PC-9 (cell line): Measurements from ENCODE around the gene PSMD1.

ENCODE experiments used
- EZH2 ChIP-seq: fragments of 200-600 bp; sonication (generic); IDR thresholded peaks from 2 replicates; pipeline ENCODE4 v1.8.0; 2017; ENCODE audit warnings: antibody characterized with exemption, low read depth
- TF ChIP-seq, protein P1 (sequence below): fragments of 200-600 bp; sonication (generic); conservative IDR thresholded peaks from 2 replicates; pipeline ENCODE4 v1.6.1; 2017; ENCODE audit warnings: mixed run types, antibody characterized with exemption, mild to moderate bottlenecking, moderate library complexity

DNA sequence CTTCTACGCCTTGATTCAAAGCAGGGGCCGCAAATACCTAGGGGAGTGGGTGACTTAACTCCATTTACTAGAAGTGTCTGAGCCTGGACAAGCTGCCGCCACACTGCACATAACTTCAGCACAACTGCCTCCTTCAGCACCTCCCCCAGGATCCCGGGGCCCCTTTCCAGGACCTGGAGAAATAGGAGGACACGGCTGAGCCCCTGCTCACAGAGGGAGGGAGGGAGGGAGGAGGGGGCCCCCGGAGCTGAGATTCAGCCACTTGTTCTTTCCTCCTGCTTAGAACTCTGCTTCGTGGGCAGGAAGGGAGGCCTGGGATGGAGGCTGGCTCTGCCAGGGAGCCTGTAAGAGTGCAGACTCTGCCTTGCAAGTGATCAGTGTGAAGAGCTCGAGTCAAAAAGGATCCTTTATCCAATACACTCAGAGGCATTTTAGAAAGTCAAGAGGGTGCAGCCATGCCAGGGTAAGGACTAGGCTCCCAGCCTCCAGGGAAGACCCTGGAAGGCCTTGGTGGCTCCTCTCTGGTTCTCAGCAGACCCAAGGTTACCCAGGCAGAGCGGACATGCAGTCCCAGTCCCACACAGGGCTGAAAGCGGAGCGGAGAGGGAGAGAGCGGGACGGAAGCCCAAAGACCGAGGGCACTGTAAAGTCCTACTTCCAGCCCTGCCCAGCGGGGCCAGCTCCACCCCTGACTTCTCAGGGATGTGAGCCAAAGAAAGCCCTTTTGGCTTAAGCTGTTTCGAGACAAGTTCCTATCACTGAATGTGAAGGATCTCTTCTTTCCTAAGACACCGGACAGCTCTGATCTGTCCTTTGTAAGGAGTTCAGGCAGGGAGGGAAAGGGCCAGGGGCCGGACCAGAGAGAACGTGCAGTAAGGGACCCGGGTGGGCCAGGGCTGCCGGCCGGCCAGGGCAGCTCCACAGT is 133.2 kb downstream of the PSMD1 start:
- TF ChIP-seq, protein P1, sequence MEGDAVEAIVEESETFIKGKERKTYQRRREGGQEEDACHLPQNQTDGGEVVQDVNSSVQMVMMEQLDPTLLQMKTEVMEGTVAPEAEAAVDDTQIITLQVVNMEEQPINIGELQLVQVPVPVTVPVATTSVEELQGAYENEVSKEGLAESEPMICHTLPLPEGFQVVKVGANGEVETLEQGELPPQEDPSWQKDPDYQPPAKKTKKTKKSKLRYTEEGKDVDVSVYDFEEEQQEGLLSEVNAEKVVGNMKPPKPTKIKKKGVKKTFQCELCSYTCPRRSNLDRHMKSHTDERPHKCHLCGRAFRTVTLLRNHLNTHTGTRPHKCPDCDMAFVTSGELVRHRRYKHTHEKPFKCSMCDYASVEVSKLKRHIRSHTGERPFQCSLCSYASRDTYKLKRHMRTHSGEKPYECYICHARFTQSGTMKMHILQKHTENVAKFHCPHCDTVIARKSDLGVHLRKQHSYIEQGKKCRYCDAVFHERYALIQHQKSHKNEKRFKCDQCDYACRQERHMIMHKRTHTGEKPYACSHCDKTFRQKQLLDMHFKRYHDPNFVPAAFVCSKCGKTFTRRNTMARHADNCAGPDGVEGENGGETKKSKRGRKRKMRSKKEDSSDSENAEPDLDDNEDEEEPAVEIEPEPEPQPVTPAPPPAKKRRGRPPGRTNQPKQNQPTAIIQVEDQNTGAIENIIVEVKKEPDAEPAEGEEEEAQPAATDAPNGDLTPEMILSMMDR: no peak
- TF ChIP-seq EZH2: no peak
